Measurements from ENCODE around the gene BRD2.
A peak's percentile ranks its signal among the peaks of the same experiment; 100 is the strongest.
"Not testable (repeated sequence)": the region's sequence is repeated elsewhere in the genome, so short reads cannot be mapped to it uniquely, and the experiment has no call there.

BRD2 gene

GRCh38 chr6:32968093-32968866 is at the start of gene BRD2:
Gene BRD2 (plus strand): TSS chr6:32968594. CDS start chr6:32972899, 4,305 bp downstream.
- DNase-seq: peak; percentile 93

GRCh38 chr6:32920715-32921114 is 47.7 kb upstream of the BRD2 start:
- no peak for DNase-seq

GRCh38 chr6:32922083-32922482 is 46.3 kb upstream of the BRD2 start:
- DNase-seq: peak; percentile 21

- no peak for DNase-seq
Measured at GRCh38 chr6:32931211-32931610, 37.2 kb upstream of the BRD2 start.

GRCh38 chr6:32932132-32932868 is 36.1 kb upstream of the BRD2 start:
- no peak for DNase-seq

- DNase-seq: peak; percentile 21
Measured at GRCh38 chr6:32933661-32934085, 34.7 kb upstream of the BRD2 start.

GRCh38 chr6:32935551-32936238 is 32.7 kb upstream of the BRD2 start:
- no peak for DNase-seq

GRCh38 chr6:32936239-32937152 is 31.9 kb upstream of the BRD2 start:
- DNase-seq: no peak

GRCh38 chr6:32937230-32937633 is 31.2 kb upstream of the BRD2 start:
- no peak for DNase-seq

- no peak for DNase-seq
Measured at GRCh38 chr6:32938494-32938893, 29.9 kb upstream of the BRD2 start.

- DNase-seq: peak; percentile 46
Measured at GRCh38 chr6:32940656-32941213, 27.7 kb upstream of the BRD2 start, which contains the start of gene HLA-DMB. Gene HLA-DMB (minus strand): TSS chr6:32941028. CDS start chr6:32940807, 221 bp downstream.

- DNase-seq: peak; percentile 68
Measured at GRCh38 chr6:32941214-32941768, 27.1 kb upstream of the BRD2 start.

- DNase-seq: not testable (repeated sequence)
Measured at GRCh38 chr6:32942555-32943123, 25.8 kb upstream of the BRD2 start.

GRCh38 chr6:32943864-32944649 is 24.3 kb upstream of the BRD2 start:
- DNase-seq: no peak

- DNase-seq: no peak
Measured at GRCh38 chr6:32945108-32945760, 23.2 kb upstream of the BRD2 start.

- no peak for DNase-seq
Measured at GRCh38 chr6:32945953-32946352, 22.4 kb upstream of the BRD2 start.

GRCh38 chr6:32946893-32947292 is 21.5 kb upstream of the BRD2 start:
- DNase-seq: no peak

GRCh38 chr6:32947552-32948465 is 20.6 kb upstream of the BRD2 start:
- peak; percentile 52 for DNase-seq

GRCh38 chr6:32949113-32949512 is 19.3 kb upstream of the BRD2 start:
- no peak for DNase-seq

Measured in DMS79 treated with DMSO at 0.1 percent for 48 hours (cell line).